ENCODE results near the gene ALDH1B1.

The ALDH1B1 gene

GRCh38 chr9:38416461-38416860, 24.0 kb downstream of the ALDH1B1 start:
- no peak for DNase-seq (ENCODE audit: low read depth)

- no peak for DNase-seq (ENCODE audit: low read depth)
Measured at GRCh38 chr9:38417003-38417945, 24.8 kb downstream of the ALDH1B1 start.

GRCh38 chr9:38418366-38418765, 25.9 kb downstream of the ALDH1B1 start:
- DNase-seq (ENCODE audit: low read depth): no peak

GRCh38 chr9:38419181-38419580, 26.7 kb downstream of the ALDH1B1 start:
- no peak for DNase-seq (ENCODE audit: low read depth)

GRCh38 chr9:38421498-38422211, 29.2 kb downstream of the ALDH1B1 start:
- no peak for DNase-seq (ENCODE audit: low read depth)

GRCh38 chr9:38422555-38423260, 30.2 kb downstream of the ALDH1B1 start:
- DNase-seq (ENCODE audit: low read depth): no peak

- no peak for DNase-seq (ENCODE audit: low read depth)
Measured at GRCh38 chr9:38423273-38423972, 30.9 kb downstream of the ALDH1B1 start.

GRCh38 chr9:38423973-38424843, 31.7 kb downstream of the ALDH1B1 start, which contains the start of gene IGFBPL1:
TSS of gene IGFBPL1 (minus strand) at chr9:38424454. CDS start at chr9:38424424, 30 bp downstream.
- DNase-seq (ENCODE audit: low read depth): no peak

- DNase-seq (ENCODE audit: low read depth): no peak
Measured at GRCh38 chr9:38424918-38425317, 32.4 kb downstream of the ALDH1B1 start.

GRCh38 chr9:38428062-38428461, 35.6 kb downstream of the ALDH1B1 start:
- no peak for DNase-seq (ENCODE audit: low read depth)

- DNase-seq (ENCODE audit: low read depth): no peak
Measured at GRCh38 chr9:38431116-38431515, 38.6 kb downstream of the ALDH1B1 start.

GRCh38 chr9:38432922-38433510, 40.5 kb downstream of the ALDH1B1 start:
- DNase-seq (ENCODE audit: low read depth): no peak

- DNase-seq (ENCODE audit: low read depth): no peak
Measured at GRCh38 chr9:38434365-38434764, 41.9 kb downstream of the ALDH1B1 start.

GRCh38 chr9:38434853-38435252, 42.4 kb downstream of the ALDH1B1 start:
- no peak for DNase-seq (ENCODE audit: low read depth)

GRCh38 chr9:38435521-38435920, 43.0 kb downstream of the ALDH1B1 start:
- DNase-seq (ENCODE audit: low read depth): no peak

- no peak for DNase-seq (ENCODE audit: low read depth)
Measured at GRCh38 chr9:38436708-38437107, 44.2 kb downstream of the ALDH1B1 start.

- peak; percentile 23 for DNase-seq (ENCODE audit: low read depth)
Measured at GRCh38 chr9:38437193-38437823, 44.8 kb downstream of the ALDH1B1 start.

- no peak for DNase-seq (ENCODE audit: low read depth)
Measured at GRCh38 chr9:38439291-38439915, 46.9 kb downstream of the ALDH1B1 start.

GRCh38 chr9:38439916-38440301, 47.4 kb downstream of the ALDH1B1 start:
- no peak for DNase-seq (ENCODE audit: low read depth)

Data from non-pigmented ciliary epithelial cell (primary cell).